ENCODE measurements around the gene SPINK9.

Gene SPINK9

GRCh38 chr5:148372166-148372725 is 36.9 kb downstream of the SPINK9 start:
- DNase-seq, result no peak

DNA sequence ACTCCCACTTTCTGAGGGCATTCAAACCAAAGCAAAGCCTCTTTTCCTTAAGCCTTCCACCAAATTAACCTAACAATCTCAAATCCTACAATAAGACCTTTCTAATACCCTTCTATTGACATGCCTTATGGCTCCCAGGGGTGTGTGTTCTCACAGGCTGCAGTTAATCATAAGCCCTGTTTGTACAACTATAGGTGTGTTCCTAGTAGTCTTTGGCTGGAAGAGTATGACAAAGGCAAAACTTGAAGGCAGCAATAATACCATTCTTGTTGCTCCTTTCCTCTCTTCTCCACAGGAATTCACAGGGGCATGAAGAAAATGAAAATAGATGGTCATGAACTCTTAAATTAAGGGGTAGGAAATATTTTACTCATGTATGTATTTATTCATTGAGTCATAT is 37.5 kb downstream of the SPINK9 start:
- DNase-seq, result no peak

DNA sequence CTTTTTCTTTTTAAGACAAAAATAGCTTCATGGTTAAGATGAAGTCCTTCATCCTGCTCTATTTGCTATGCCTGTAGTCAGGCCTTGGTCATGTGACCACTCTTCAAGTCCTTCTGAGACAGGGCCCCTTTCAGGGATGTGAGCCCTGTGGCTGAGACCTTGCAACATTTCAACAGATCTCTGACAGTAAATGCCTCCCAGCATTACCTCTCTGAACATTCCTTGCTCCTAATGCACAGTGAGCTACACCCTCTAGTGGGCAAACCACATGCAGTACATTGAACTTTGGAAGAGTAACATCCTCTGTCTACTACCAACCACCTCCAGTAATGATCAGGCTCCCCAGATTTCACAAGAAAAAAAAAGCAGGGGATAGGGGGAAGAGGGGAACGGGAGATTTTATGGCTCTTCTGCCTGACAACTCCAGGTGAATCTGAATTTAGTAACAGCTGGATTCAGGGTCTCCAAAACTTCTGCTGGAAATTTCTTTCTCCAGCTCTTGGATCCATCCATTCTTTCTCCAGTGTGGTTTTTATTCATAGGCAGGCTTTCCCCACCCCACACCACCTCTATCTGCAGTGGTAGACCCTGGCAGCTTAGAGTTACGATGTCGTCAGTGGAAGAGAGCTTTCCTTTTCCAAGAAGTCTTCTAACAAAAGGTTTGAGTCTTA is 39.5 kb downstream of the SPINK9 start:
- peak; percentile 61 to 71 for DNase-seq

GRCh38 chr5:148376198-148376597 is 40.8 kb downstream of the SPINK9 start:
- no peak for DNase-seq

DNA sequence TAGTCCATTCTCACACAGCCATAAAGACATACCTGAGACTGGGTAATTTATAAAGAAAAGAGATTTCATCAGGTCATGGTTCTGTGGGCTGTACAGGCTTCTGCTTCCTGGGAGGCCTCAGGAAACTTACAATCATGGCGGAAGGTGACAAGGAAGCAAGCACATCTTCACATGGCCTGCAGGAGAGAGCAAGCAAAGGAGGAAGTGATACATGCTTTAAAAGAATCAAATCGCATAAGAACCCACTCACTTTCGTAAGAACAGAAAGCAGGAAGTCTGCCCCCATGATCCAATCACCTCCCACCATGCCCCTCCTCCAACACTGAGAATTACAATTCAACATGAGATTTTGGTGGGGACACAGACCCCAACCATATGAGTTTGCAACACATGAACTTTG is 43.3 kb downstream of the SPINK9 start:
- DNase-seq, result no peak

- DNase-seq, result no peak
These were observed 44.0 kb downstream of the SPINK9 start for GRCh38 chr5:148379340-148379739.

DNA sequence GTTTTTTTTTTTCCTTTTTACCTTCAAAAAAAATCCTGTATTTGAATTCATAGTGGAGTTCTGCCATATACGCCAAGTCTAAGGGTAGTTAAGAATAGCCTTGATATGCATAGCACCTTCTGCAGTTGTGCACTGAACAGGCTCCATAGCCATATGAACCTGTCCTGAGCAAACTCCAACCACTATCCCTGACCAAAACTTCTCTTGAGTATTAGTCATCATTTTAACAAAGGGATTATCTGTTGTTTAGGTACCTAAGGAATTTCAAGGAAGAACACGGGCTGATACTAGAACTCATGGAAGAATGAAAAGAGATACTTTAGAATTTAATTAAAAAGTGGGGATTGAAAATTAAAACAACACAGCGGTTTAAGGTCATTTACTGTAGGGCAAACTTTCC is 46.5 kb downstream of the SPINK9 start:
- no peak for DNase-seq

DNA sequence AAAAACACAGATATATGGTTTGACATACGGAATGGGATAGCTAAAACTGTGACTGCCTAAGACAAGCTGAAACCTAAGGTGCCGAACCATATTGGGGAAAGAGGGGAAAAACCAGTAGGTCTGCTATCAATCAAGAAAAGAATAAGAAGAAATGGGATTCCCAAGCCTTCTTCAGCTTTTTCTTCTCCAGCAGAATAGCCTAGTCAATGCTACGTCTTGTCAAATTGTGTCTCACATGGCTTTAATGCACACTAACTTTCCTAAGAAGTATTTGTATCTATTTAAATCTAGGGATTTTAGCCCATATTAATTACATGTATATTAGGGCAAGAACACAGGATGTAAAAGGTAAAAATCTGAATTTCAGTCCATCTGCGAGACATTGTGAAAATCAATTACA is 47.6 kb downstream of the SPINK9 start:
- DNase-seq, result no peak

GRCh38 chr5:148383564-148384379 is 48.4 kb downstream of the SPINK9 start, which contains the start of gene FBXO38:
Gene FBXO38, plus strand, starts transcription at chr5:148383958. Its CDS starts 10,819 bp downstream, at chr5:148394777.
- peak; percentile 96 to 97 for DNase-seq

- no peak for DNase-seq
These were observed 49.0 kb downstream of the SPINK9 start for GRCh38 chr5:148384380-148384737.

- no peak for DNase-seq
These were observed 49.7 kb downstream of the SPINK9 start for GRCh38 chr5:148385094-148385493.

GRCh38 chr5:148386041-148386440 is 50.7 kb downstream of the SPINK9 start:
- DNase-seq, result no peak

GRCh38 chr5:148387325-148387724 is 52.0 kb downstream of the SPINK9 start:
- no peak for DNase-seq

- no peak for DNase-seq
These were observed 53.3 kb downstream of the SPINK9 start for GRCh38 chr5:148388696-148389095.
